ELF-1 (cell line): Measurements from ENCODE around the gene VWA3A.
A peak's percentile ranks its signal among the peaks of the same experiment; 100 is the strongest.
"Not testable (repeated sequence)": the region's sequence is repeated elsewhere in the genome, so short reads cannot be mapped to it uniquely, and the experiment has no call there.

ENCODE experiments used
- DNase-seq: peaks from one replicate; pipeline ENCODE4 v3.0.0-alpha.2; 2016; ENCODE audit warnings: low read depth, low spot score

The VWA3A gene

DNA sequence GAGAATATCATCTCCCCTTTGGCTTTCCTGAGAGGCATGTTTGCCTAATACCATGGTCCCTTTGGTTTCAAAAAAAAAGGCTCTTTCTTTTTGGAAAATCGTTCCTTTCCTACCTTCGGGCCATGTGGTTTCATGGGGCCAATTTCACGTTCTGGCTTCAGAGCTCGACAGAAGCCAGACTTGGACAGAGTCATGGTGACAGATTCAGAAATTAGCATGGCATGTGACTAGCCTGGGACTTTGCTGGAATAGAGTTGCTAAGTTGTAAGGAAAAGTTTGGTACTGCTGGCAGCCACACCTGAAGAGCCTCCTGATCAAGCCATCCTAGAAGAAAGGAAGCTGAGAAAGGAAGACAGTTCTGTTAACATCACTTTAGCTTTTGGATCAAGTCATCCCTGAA lies 2.4 kb upstream of the VWA3A start:
- DNase-seq: no peak

DNA sequence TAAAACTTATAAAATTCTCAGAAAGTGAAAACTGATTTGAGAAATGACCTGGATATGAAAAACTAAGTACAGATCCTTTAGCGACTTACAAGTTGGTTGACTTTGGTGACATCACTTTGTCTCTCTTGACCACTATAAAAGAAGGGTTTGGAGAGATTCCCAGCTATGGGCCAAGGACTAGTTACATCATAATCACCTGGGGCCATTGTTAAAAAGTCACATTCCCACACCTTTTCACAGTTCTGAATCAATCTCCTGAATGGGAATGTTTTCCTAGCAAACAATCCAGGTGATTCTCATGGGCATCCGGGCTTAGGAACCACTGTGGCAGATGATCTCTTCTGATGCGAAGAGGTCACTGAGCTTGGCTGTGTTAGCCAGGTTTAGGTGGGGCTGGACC lies 620 bp upstream of the VWA3A start:
- no peak for DNase-seq

DNA sequence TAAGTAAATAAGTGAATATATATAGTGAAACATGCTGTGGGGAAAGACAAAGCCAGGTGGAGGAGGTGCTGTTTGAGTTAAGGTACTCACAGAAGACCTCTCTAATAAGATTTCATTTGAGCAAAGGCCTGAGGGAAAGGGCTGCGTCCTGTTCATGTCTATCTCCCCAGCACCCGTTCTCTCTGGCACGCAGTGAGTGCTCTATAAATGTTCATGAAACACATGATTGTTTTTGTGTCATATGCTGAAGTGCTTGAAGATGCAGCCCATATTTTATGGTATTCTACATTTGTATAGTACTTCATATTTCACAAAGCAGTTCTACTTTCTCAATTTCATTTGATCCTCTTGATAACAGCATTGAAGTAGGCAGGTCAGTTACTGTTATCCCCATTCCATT lies 990 bp downstream of the VWA3A start:
- no peak for DNase-seq

DNA sequence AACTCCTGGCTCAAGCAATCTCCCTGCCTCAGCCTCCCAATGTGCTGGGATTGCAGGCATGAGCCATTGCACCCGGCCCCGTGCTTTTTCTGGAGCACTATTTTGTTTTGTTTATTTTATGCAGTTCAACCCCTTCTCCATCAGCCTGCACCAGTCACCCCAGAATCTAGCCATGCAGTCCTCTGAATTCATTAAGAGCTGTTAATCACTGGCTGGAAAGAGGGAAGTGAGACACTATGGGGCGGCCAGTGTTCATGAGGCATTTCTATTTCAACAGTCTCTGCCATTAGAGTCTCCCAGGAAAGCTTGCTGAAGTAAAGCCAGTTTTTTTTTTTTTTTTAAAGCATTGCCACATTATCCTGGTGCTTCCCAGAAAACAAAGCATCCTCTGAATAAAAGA lies 1.7 kb downstream of the VWA3A start:
- DNase-seq: no peak

DNA sequence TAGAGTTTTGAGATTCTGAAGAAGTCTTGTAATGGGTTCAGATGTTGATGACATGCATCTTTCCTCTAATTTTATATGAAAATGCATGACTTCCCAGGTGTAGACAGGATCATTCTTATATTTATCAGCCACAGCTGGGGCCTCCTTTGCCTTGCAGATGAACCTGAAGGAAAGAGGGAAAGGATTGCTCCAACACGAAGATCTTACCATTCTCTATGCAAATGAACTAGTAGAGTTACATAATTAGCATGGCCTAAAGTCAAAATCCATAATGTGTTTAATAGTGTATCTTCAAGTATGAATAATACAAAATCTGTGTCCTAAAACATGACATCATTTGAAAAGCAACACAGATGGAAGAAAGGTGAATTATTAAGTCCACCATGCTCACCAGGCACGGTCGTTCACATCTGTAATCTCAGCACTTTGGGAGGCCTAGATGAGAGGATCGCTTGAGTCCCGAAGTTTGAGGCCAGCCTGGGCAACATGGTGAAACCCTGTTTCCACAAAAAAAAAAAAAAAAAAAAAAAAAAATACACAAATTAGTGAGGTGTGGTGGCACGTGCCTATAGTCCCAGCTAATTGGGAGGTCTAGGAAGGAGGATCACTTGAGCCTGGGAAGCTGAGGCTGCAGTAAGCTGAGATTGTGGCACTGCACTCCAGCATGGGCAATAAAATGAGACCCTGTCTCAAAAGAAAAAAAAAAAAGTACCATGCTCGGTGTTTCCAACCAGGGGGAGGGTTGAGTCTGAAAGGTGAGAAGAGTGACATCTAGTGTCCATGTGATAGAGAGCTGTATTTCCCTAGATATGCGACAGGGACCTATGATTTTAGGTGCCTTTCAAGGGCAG lies 6.3 kb downstream of the VWA3A start:
- peak; percentile 48 for DNase-seq

DNA sequence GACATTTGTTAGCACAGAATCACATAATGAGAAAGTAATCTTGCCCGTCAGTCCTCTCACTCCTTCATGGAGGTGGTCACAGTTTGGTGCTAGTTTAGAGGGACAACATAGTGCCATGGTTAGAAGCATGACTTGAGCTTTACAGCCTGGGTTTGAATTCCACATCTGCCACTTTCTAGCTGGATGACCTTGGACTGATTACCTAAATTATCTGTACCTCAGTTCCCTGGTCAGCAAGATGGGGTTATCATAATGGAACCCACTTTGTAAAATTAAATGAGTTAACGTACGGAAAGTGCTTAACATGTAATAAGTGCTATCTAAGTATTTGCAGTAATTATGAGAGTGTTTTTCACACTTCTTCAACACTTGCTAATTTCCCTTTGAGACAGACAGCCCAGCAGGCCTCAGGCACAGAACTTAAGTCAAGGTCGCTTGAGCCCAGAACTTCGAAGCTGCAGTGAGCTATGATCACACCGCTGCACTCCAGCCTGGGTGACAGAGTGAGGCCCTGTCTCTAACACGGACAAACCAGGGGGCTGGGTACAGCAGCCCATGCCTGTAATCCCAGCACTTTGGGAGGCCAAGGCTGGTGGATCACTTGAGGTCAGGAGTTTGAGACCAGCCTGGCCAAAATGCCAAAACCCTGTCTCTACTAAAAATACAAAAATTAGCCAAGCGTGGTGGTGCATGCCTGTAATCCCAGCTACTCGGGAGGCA lies 7.1 kb downstream of the VWA3A start:
- no peak for DNase-seq

DNA sequence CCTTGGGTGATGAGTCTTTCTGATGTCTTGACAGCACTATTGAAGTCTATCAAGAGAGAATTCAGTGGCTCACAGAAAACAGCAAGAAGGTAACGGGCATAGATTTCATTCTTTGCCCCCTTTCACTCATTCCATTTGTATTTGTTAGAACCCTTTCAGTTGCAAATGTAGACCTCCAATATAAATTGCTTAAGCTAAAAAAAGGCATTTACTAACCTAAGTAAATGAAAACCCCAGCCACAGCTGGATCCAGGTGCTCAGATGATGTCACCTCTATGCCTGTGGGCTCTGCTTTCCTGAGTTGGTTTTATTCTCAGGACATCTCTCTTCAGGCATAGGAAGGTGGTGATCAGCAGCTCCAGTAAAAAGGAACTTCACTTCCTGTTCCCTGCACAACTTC lies 11.1 kb downstream of the VWA3A start:
- DNase-seq: no peak

DNA sequence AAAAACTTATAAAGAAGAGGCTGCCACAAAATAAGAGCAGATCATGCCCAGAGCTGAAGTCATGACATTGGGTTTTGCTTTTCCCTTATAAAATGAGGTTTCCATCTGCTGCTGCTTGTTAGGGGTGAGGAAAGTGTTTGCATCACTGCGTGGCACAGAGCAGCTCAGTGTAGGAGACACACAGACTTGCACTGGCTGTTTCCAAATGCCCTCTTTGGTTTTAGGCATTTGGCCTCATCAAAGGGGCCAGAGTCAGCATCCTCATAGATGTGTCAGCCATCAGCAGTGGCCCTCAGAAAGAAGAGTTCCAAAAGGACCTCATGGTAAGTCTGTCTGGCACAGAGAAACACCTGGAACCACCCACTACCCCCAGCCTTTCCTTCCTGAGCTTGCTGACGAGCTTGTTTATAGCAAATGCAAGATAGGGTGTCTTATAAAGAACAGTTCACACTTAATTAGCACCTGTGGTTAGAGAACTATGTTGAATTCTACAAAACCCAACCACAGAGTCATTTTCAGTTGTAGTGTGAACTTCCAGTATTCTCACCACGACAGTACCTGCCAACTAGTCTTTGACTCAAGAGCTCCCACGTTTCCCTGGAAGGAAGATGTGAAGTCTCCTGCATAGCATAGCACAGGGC lies 17.0 kb downstream of the VWA3A start:
- DNase-seq: no peak

DNA sequence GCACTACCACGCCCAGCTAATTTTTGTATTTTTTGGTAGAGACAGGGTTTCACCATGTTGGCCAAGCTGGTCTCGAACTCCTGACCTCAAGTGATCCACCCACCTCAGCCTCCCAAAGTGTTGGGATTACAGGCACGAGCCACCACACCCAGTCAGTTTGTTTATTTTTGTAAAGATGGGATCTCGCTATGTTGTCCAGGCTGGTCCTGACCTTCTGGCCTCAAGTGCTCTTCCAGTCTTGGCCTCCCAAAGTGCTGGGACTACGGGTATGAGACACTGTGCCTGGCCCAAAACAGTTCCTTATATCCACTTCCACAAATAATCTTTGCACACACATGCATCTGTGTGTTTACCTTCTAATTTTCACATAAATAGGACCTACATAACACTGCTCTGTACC lies 19.3 kb downstream of the VWA3A start:
- not testable (repeated sequence) for DNase-seq

DNA sequence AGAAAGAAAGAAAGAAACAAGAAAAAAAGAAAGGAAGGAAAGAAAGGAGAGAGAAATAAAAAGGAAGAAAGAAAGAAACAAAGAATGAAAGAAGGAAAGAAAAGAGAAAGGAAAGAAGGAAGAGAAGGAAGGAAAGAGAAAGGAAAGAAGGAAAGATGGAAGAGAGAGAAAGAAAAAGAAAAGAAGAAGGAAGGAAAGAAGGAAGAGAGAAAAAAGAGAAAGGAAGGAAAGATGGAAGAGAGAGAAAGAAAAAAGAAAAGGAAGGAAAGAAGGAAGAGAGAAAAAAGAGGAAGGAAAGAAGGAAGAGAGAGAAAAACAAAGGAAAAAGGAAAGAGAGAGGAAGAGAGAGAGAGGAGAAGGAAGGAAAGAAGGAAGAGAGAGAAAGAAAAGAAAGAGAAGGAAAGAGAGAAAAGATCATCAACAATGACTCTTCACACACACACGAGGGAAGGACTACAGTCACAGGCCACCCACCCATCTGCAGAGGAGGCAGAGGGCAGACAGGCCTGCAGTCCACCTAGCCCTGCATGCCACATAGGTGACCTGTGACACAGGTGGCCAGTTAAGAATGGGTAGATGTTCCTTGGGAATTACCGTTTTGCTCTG lies 23.9 kb downstream of the VWA3A start:
- no peak for DNase-seq

DNA sequence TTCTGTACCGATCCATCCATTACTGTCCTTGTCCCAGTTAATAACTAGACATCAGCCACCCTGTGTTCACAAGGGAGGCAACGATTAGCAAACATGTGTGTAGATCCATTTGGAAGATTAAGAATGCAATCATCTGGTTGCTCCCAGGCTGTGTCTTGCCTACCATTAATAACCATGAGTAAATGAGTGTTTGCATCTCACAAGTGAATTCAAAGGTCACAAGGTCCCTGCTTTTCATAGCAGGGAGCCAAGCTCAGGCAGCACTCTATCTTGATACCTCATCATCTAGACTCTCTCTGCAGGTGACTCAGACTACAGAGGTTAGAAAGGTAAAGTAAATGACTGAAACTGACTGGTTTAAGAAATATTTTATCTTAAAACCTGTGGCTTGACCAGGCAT lies 25.3 kb downstream of the VWA3A start:
- DNase-seq: no peak

DNA sequence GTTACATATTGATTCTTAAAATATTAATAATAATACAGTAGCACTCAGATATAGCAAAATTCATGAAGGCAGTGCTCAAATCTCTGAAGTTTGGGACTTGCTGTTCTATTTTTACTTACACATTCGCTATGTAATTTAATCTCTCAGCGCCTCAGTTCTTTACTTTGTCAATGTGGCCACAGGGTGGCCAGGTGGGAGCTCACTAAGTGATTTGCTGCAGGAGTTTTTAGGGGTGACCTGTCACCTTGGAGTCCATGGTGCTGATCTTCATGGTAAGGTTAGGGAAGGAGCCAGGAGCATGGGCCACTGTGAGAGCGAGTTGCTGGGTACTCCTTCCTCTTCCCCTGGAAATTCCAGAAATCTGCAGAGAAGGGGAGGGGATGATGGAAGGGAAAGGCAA lies 28.1 kb downstream of the VWA3A start:
- no peak for DNase-seq

DNA sequence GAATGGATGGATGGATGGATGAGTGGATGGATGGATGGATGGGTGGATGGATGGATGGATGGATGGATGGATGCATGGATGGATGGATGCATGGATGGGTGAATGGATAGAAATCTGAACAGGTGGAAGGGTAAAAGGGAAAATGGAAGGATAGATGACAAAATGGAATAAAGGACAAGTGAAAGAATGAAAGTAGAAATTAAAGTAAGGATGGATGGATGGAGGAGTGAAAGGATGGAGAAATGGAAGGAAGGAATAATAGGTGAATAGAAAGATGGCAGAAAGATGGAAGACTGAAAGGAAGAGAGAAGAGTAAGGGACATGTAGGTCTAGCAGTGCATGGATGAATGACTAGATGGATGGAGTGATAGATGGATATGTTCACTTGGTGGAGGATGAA lies 29.9 kb downstream of the VWA3A start:
- no peak for DNase-seq

DNA sequence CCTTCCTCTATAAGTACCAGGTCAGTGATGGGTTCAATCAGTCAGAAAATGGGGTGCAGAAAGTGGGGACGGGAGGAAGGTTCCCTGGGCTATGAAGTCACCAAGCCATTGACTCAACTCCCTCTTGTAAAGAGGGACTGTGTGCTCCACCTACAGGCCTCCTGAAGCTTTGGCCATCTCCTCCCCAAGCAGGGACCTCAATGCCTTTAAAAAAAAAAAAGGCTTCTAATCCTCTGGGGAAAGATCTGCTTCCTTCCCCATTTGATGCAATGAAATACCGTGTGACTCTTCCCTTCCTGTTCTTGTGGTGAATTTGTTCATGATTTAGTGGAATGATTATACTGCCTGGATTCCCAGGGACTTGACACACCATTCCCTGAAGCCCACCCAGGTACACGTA lies 30.8 kb downstream of the VWA3A start:
- DNase-seq: no peak

DNA sequence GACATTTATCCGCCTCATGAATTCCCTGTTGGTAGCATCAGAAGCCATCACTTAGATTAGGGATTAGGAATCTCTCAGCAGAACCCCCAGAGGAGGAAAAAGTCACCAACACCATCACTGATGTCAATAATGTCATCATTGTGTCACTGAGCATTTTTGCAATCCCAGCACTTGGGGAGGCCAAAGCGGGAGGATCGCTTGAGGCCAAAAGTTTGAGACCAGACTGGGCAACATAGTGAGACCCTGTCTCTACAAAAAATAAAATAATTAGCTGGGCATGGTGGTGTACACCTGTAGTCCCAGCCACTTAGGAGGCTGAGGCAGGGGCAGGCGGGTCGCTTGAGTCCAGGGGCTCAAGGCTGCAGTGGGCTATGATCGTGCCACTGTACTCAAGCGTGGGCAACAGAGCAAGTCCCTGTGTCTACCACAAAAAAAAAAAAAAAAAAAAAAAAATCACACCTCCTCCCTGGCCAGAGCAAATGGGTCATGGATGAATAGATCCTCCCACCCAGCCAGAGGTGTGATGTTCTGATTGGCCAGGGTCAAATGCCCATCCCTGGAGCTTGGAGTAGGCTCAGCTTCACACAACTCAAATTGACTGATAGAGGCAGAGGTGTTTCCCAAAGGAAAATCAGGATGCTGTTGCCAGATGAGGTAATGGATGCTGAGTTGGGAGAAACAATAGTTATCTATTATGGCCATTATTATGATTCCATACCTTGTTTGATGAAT lies 31.6 kb downstream of the VWA3A start:
- no peak for DNase-seq

DNA sequence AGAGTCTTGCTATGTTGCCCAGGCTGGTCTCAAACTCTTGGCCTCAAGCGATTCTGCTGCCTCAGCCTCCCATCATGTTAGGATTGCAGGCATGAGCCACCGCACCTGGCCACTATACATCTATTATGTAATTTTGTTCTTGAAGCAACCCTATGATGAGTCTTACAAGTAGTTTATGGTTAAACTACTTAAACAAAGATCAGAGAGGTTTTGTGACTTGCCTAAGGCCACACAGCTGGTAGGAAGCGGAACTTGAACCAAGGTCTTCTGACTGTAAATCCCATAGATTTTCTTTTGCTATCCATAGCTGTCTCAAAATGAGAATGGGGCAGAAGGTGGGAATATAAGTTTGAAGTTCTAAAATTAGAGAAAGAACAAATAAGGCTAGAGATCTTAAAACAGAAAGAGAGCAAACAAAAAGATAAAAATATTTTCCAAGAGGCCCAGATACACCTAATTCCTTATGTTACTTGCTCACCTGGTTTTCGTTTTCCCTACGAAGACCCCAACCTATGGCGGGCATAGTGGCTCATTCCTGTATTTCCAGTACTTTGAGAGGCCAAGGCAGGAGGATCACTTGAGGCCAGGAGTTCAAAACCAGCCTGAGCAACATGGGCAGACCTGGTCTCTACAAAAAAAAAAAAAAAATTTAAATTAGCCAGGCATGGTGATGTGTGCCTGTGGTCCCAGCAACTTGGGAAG lies 32.4 kb downstream of the VWA3A start:
- no peak for DNase-seq

DNA sequence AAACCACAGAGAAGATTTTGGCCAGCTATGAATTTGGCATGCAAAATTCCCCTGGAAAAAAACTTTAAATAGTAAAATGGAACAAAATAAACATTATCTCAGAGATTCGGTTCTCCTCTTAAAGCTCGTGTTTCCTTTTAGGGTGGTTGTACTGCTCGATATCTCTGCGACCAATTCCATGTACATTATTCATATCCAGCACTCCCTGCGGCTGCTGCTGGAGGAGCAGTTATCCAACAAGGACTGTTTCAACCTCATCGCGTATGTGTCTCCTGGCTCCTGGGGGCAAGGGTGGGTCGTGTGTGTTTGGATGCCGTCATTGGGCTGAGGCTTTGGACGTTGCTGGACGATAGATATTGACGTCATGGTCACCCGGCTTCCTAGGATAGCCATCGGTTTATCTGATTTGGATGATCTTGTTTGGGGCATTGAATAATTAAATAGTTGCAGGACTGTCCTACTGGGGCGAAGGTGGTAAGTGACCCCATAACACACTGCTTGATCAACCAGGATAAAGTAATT lies 33.8 kb downstream of the VWA3A start:
- DNase-seq: no peak

DNA sequence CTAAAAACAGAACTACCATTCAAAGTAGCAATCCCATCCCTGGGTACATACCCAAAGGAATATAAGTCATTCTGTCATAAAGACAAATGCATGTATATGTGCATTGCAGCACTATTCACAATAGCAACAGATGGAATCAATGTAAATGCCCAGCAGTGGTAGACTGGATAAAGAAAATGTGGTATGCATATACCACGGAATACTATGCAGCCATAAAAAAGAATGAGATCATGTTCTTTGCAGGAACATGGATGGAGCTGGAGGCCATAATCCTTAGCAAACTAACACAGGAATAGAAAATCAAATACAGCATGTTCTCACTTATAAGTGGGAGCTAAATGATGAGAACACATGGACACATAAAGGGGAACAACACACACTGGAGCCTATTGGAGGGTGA lies 36.2 kb downstream of the VWA3A start:
- not testable (repeated sequence) for DNase-seq

DNA sequence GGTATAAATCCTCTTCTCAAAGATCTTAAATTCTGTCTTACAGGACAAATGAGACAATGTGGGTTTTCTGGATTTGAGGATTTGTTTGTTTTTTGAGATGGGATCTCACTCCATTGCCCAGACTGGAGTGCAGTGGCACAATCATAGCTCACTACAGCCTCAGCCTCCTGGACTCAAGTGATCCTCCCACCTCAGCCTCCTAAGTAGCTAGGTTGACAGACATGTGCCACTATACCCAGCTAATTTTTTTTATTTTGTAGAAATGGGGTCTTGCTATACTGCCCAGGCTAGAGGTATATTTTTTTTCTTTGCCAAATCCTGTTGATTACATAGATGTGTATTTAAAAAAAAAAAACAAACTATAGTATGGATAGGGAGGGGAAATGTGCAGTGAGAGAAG lies 38.2 kb downstream of the VWA3A start:
- no peak for DNase-seq

DNA sequence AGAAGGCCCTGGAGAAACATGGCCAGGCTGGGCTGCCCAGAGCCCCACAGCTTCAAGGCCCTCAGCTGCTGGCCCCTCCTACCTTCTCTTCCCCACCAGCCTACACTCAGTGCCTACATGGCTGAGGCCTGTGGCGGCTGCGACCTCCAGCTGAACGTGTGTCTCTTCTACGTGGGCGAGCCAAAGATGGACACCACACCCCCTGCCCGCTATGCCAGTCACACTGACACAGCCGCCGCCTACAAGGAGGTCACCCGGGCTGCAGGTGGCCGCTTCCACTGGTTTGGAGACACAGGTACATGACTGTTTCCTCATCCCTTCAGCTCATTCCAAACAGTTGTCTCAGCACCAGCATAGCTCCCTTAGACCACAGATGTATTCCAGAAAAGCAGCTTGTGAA lies 40.5 kb downstream of the VWA3A start:
- no peak for DNase-seq

DNA sequence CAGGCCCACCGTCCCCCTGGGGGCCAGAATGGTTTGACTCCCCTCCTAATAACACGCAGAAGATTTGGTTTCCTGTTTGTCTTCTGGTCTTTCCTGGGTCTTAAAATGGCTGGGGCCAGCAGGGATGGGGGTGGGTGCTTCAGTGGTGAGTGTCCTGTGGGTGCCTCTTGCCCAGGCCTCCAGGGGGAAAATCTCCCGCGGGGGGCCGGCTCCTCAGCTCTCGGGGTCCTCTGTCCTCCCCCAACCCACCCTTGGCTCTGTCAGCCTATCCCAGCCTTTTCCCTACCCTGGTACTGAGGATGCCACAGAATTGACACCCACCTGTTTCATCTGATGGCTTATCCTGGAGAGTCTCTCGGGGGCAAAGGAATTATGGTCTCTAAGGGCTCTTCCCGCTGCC lies 46.1 kb downstream of the VWA3A start:
- DNase-seq: no peak
